Stimulated activated CD4-positive, alpha-beta T cell treated with anti-CD3 and anti-CD28 coated beads, Interleukin-1b, Interleukin-23, amount 100 ng/mL, for 1 hour (primary cell): ENCODE measurements around the gene SGPP2.

ENCODE experiments used
- DNase-seq, 2 donors: peaks; one replicate each; pipeline ENCODE4 v3.0.0-alpha.2; 2020; ENCODE audit warnings: low read depth in 2 of 2

Gene SGPP2

GRCh38 chr2:222523783-222524544 lies 99.6 kb downstream of the SGPP2 start:
- no peak for DNase-seq

- no peak for DNase-seq
These were observed 101.5 kb downstream of the SGPP2 start for GRCh38 chr2:222525811-222526210.

- no peak for DNase-seq
These were observed 102.3 kb downstream of the SGPP2 start for GRCh38 chr2:222526480-222527277.

GRCh38 chr2:222532315-222532714 lies 108.0 kb downstream of the SGPP2 start:
- DNase-seq = no peak

- no peak for DNase-seq
These were observed 111.1 kb downstream of the SGPP2 start for GRCh38 chr2:222535477-222535876.

GRCh38 chr2:222538535-222538934 lies 114.2 kb downstream of the SGPP2 start:
- DNase-seq = no peak

- DNase-seq = no peak
These were observed 120.3 kb downstream of the SGPP2 start for GRCh38 chr2:222544661-222545060.

- DNase-seq = no peak
These were observed 121.8 kb downstream of the SGPP2 start for GRCh38 chr2:222545823-222546795.

GRCh38 chr2:222547083-222547482 lies 122.7 kb downstream of the SGPP2 start:
- no peak for DNase-seq

GRCh38 chr2:222548992-222549391 lies 124.6 kb downstream of the SGPP2 start:
- DNase-seq = no peak

- no peak for DNase-seq
These were observed 130.2 kb downstream of the SGPP2 start for GRCh38 chr2:222554517-222554916.

GRCh38 chr2:222561151-222561550 lies 136.8 kb downstream of the SGPP2 start:
- no peak for DNase-seq

GRCh38 chr2:222561817-222562645 lies 137.7 kb downstream of the SGPP2 start:
- peak in 1 of 2 donors; percentile 4 for DNase-seq

- DNase-seq = no peak
These were observed 138.9 kb downstream of the SGPP2 start for GRCh38 chr2:222563106-222563718.

GRCh38 chr2:222563936-222564335 lies 139.6 kb downstream of the SGPP2 start:
- no peak for DNase-seq

- no peak for DNase-seq
These were observed 141.9 kb downstream of the SGPP2 start for GRCh38 chr2:222566229-222566628.

GRCh38 chr2:222568865-222569264 lies 144.5 kb downstream of the SGPP2 start:
- no peak for DNase-seq

- DNase-seq = no peak
These were observed 145.5 kb downstream of the SGPP2 start for GRCh38 chr2:222569826-222570225.

GRCh38 chr2:222572264-222572721 lies 147.9 kb downstream of the SGPP2 start:
- no peak for DNase-seq

GRCh38 chr2:222572751-222573174 lies 148.4 kb downstream of the SGPP2 start:
- no peak for DNase-seq
